GM12878 (cell line): ENCODE data around the gene CCDC88C. TPM values are rescaled to one million over a fixed set of nuclear protein-coding genes. Genes with fewer than 3 reads are reported as not detected.

Source experiments
- BCL11A ChIP-seq: IDR thresholded peaks from 2 replicates; pipeline ENCODE4 v1.6.1; 2011; ENCODE audit warnings: low read depth, low read length
- BHLHE40 ChIP-seq, 2 experiments: fragments of 450-650 bp in 1 of 2; IDR thresholded peaks; 2 replicates each; pipeline ENCODE4 v1.6.1; 2011 to 2017; ENCODE audit warnings: low read depth in 2 of 2, borderline replicate concordance in 1 of 2, improper control_type of control experiment in 1 of 2, low read length in 1 of 2, mild to moderate bottlenecking in 1 of 2
- CBX5 ChIP-seq: sonication (generic); IDR thresholded peaks from 2 replicates; pipeline ENCODE4 v1.6.1; 2016; ENCODE audit warnings: low read depth, moderate library complexity, mild to moderate bottlenecking, inconsistent platforms
- CHD1 ChIP-seq: IDR thresholded peaks from 2 replicates; pipeline ENCODE4 v1.6.1; 2012; ENCODE audit warnings: low read depth, low read length, improper control_type of control experiment
- CREM ChIP-seq: IDR thresholded peaks from 2 replicates; pipeline ENCODE4 v1.6.1; 2014; ENCODE audit warnings: antibody characterized with exemption, low read depth
- HDAC6 ChIP-seq: fragments of 200-600 bp; sonication (generic); IDR thresholded peaks from one replicate; pipeline ENCODE4 v1.8.0; 2017; ENCODE audit warnings: antibody characterized with exemption; ENCODE audit not compliant: unreplicated experiment
- IKZF1 ChIP-seq: fragments of 450-650 bp; conservative IDR thresholded peaks from 2 replicates; pipeline ENCODE4 v1.6.1; 2017; ENCODE audit warnings: antibody characterized with exemption, mild to moderate bottlenecking
- KDM1A ChIP-seq: fragments of 200-600 bp; sonication (generic); IDR thresholded peaks from 2 replicates; pipeline ENCODE4 v1.6.1; 2016; ENCODE audit warnings: borderline replicate concordance
- PML ChIP-seq: IDR thresholded peaks from 2 replicates; pipeline ENCODE4 v1.6.1; 2012; ENCODE audit warnings: low read length, inconsistent platforms
- POLR2A ChIP-seq: IDR thresholded peaks from 2 replicates; pipeline ENCODE4 v1.6.1; 2011; ENCODE audit warnings: low read depth, mild to moderate bottlenecking, low read length
- RAD21 ChIP-seq: IDR thresholded peaks from 2 replicates; pipeline ENCODE4 v1.6.1; 2011; ENCODE audit warnings: mild to moderate bottlenecking, low read depth, low read length, moderate library complexity; ENCODE audit not compliant: insufficient read depth
- SIX5 ChIP-seq: IDR thresholded peaks from 2 replicates; pipeline ENCODE4 v1.6.1; 2011; ENCODE audit warnings: mild to moderate bottlenecking, low read depth, low read length, moderate library complexity; ENCODE audit not compliant: severe bottlenecking
- SKIL ChIP-seq: fragments of 450-650 bp; IDR thresholded peaks from 2 replicates; pipeline ENCODE4 v1.6.1; 2017; ENCODE audit warnings: mild to moderate bottlenecking, low read depth, inconsistent platforms; ENCODE audit not compliant: poor library complexity, severe bottlenecking
- TAF1 ChIP-seq: IDR thresholded peaks from 2 replicates; pipeline ENCODE4 v1.6.1; 2011; ENCODE audit warnings: mild to moderate bottlenecking, low read depth, low read length, borderline replicate concordance
- TBL1XR1 ChIP-seq: IDR thresholded peaks from 2 replicates; pipeline ENCODE4 v1.6.1; 2012; ENCODE audit warnings: low read depth, low read length, improper control_type of control experiment
- YY1 ChIP-seq: IDR thresholded peaks from 2 replicates; pipeline ENCODE4 v1.6.1; 2011; ENCODE audit warnings: low read depth, mild to moderate bottlenecking, low read length
- ZBED1 ChIP-seq: IDR thresholded peaks from 2 replicates; pipeline ENCODE4 v1.6.1; 2016; ENCODE audit warnings: borderline replicate concordance
- polyA plus RNA-seq, 11 experiments: library from polyadenylated mRNA; depleted of rRNA in 4 of 11; unstranded in 6 of 11; stranded (reverse) in 5 of 11; fragments of >200 nt; fragmentation: Nextera tagmentation in 4 of 11; fragmentation: Illumina TruSeq in 1 of 11; extraction: Ambion mirVana in 4 of 11; extraction: Trizol in 1 of 11; gene quantifications; 1 replicate in 1 of 11; 2 replicates in 10 of 11; pipeline versions ENCODE4 v1.2.1 to v1.2.3, GENCODE V29; 2011 to 2016; ENCODE audit warnings: inconsistent platforms in 2 of 11, missing spikeins in 2 of 11, low read depth in 1 of 11
- total RNA-seq, 4 experiments: library from RNA; depleted of rRNA in 3 of 4; stranded (reverse); fragments of >200 nt in 3 of 4; fragmentation: Illumina TruSeq in 1 of 4; extraction: Trizol in 1 of 4; gene quantifications; 2 replicates each; pipeline versions ENCODE4 v1.2.1 to v1.2.3, GENCODE V29; 2013 to 2021
- TF ChIP-seq, protein P1 (sequence below): fragments of 450-650 bp; IDR thresholded peaks from 2 replicates; pipeline ENCODE4 v1.6.1; 2017; ENCODE audit warnings: mild to moderate bottlenecking
- TF ChIP-seq, protein P2 (sequence below): fragments of 450-650 bp; IDR thresholded peaks from 2 replicates; pipeline ENCODE4 v1.6.1; 2016; ENCODE audit warnings: mild to moderate bottlenecking
- TF ChIP-seq, protein P3 (sequence below): fragments of 450-650 bp; IDR thresholded peaks from 2 replicates; pipeline ENCODE4 v1.6.1; 2018; ENCODE audit warnings: borderline replicate concordance, mild to moderate bottlenecking; ENCODE audit not compliant: partially characterized antibody

CCDC88C gene
- total and polyA plus RNA-seq, 10 of the 15 experiments (the other 5 are each of a cell fraction or from before 2014, with no cell fraction given), result 4.0 to 79.6 (median 36.6) TPM

DNA sequence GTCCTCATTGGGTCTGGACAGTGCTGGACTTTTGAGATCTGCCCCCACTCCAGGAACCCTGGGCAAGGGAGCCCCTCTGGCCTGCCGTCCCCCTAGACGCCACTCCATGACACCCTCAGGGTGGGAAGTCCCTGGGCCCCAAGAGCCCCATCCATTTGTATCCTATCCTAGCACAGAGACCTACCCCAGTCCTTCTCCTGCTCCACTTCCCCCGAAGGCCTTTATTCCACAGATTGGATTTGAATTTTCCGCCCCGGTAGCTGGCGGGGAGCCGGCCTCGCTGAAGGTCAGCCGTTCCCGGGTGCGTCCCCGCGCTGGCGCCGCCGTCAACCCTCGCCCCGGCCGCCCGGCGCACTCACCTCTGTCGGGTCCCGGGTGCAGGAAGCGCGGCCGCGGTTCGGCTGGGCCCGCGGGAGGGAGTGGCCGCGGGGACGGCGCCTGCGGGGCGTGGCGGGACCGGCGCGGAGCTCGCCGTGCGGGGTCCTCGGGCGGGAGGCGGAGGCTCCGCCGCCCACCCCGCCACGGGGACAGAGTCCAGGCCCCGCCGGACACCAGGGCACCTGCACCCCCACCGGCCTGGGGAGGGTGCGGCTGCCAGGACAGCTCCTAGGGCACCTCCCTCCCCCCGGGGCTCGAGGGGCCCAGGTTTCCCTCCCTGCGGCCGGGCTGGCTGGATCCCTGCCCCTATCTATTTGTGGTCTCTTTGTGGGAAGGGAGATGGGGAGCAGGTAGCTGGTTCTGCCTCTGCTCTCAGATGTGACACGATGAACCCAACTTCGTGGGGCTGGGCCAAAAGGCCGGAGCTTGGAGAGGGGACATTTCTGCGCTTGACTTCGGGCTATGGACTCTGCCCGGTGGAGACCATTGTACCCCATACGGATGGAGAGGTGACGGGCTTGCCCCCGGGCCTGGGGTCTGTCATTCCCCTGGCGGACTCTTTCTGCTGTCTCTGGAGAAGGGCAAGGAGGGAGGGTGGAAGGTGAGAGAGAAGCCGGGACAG lies 153.2 kb downstream of the CCDC88C start (continued):
- TF ChIP-seq, protein P1, sequence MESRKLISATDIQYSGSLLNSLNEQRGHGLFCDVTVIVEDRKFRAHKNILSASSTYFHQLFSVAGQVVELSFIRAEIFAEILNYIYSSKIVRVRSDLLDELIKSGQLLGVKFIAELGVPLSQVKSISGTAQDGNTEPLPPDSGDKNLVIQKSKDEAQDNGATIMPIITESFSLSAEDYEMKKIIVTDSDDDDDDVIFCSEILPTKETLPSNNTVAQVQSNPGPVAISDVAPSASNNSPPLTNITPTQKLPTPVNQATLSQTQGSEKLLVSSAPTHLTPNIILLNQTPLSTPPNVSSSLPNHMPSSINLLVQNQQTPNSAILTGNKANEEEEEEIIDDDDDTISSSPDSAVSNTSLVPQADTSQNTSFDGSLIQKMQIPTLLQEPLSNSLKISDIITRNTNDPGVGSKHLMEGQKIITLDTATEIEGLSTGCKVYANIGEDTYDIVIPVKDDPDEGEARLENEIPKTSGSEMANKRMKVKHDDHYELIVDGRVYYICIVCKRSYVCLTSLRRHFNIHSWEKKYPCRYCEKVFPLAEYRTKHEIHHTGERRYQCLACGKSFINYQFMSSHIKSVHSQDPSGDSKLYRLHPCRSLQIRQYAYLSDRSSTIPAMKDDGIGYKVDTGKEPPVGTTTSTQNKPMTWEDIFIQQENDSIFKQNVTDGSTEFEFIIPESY, result no peak
- TF ChIP-seq CBX5, result no peak
- no peak for TF ChIP-seq CREM
- no peak for TF ChIP-seq RAD21
- TF ChIP-seq BHLHE40 (IDR thresholded peaks at IDR 0.05; ENCODE audit: borderline replicate concordance in 1 of 2, low read depth in 2 of 2, low read length in 1 of 2), result 0 out of 4 replicates have a peak, but pooled peaks of 1 of the 2 experiments have one; percentile 5
- peak; percentile 46 for TF ChIP-seq IKZF1
- 0 out of 2 replicates have a peak, but pooled peaks have one; percentile 39 for TF ChIP-seq POLR2A
- no peak for TF ChIP-seq SKIL
- TF ChIP-seq PML, result no peak
- TF ChIP-seq, protein P2, sequence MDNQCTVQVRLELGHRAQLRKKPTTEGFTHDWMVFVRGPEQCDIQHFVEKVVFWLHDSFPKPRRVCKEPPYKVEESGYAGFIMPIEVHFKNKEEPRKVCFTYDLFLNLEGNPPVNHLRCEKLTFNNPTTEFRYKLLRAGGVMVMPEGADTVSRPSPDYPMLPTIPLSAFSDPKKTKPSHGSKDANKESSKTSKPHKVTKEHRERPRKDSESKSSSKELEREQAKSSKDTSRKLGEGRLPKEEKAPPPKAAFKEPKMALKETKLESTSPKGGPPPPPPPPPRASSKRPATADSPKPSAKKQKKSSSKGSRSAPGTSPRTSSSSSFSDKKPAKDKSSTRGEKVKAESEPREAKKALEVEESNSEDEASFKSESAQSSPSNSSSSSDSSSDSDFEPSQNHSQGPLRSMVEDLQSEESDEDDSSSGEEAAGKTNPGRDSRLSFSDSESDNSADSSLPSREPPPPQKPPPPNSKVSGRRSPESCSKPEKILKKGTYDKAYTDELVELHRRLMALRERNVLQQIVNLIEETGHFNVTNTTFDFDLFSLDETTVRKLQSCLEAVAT, result no peak
- no peak for TF ChIP-seq YY1
- no peak for TF ChIP-seq CHD1
- TF ChIP-seq ZBED1, result no peak
- TF ChIP-seq SIX5, result no peak
- no peak for TF ChIP-seq HDAC6
- no peak for TF ChIP-seq BCL11A
- TF ChIP-seq, protein P3, sequence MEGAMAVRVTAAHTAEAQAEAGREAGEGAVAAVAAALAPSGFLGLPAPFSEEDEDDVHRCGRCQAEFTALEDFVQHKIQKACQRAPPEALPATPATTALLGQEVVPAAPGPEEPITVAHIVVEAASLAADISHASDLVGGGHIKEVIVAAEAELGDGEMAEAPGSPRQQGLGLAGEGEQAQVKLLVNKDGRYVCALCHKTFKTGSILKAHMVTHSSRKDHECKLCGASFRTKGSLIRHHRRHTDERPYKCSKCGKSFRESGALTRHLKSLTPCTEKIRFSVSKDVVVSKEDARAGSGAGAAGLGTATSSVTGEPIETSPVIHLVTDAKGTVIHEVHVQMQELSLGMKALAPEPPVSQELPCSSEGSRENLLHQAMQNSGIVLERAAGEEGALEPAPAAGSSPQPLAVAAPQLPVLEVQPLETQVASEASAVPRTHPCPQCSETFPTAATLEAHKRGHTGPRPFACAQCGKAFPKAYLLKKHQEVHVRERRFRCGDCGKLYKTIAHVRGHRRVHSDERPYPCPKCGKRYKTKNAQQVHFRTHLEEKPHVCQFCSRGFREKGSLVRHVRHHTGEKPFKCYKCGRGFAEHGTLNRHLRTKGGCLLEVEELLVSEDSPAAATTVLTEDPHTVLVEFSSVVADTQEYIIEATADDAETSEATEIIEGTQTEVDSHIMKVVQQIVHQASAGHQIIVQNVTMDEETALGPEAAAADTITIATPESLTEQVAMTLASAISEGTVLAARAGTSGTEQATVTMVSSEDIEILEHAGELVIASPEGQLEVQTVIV, result no peak
- TF ChIP-seq KDM1A, result no peak
- TF ChIP-seq TAF1, result no peak
- TF ChIP-seq TBL1XR1, result no peak
